NCI-H146 treated with DMSO at 0.1 percent for 48 hours (cell line): ENCODE results near the gene PELI2.

Experiments
- DNase-seq: peaks from one replicate; lab custom pipeline; 2025; ENCODE audit not compliant: unreplicated experiment; lab: John Stamatoyannopoulos, UW

PELI2 gene

DNA sequence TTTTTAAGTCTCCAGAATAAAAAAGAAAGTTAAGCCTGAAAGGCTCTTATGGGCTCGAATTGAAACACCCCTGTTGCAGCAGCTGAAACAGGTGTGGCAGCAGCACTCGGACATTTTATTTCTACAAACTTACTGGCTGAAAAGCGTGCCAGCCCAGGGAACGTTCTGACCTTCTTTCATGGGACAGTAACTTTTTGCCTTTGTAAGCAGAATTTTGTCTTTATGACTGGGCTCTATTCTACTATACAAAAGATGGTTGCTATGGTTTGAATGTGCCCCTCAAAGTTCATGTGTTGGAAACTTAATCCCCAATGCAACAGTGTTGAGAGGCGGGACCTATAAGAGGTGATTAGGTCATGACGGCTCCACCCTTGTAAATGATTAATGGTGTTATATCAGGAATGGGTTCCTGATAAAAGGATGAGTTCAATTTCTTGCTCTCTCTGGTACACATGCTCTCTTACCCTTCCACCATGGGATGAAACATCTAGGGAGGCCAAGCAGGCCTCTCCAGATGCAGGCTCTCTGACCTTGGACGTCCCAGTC is 52.7 kb downstream of the PELI2 start:
- no peak for DNase-seq

DNA sequence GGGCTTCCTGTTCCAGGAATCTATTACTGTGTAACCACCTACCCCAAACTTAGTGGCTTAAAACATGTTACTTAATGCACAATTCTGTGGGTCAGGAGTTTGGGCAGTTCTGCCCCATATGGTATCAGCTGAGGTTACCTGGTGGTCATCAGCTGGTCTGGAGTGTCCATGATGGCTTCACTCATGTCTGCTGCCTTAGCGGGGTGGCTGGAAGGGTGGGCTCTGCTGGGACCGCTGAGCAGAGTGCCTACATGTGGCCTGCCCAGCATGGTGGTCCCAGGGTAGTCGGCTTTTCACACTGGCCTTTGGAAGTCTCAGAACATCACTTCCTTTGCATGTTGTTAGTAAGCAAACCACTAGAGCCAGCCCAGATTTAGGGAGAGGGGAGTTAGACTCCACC is 53.9 kb downstream of the PELI2 start:
- DNase-seq = no peak

DNA sequence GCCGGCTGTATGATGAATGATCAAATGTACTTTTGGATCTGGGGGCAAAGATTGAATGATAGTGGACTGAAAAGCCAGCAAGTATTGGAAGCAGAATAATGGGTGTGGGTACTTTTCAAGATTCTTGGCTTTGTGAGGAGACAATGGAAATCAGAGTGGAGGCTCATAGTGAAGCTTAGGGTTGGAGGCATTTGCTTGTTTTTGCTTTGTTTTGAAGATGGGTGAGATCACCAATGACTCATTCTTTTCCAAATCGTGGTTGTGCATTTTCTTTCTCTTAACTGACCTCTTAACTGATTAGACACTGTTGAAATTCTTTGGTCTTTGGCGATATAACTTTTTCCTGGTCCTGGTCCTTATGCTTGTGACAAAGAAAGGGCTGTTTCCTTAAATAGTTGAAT is 54.4 kb downstream of the PELI2 start:
- DNase-seq = no peak

DNA sequence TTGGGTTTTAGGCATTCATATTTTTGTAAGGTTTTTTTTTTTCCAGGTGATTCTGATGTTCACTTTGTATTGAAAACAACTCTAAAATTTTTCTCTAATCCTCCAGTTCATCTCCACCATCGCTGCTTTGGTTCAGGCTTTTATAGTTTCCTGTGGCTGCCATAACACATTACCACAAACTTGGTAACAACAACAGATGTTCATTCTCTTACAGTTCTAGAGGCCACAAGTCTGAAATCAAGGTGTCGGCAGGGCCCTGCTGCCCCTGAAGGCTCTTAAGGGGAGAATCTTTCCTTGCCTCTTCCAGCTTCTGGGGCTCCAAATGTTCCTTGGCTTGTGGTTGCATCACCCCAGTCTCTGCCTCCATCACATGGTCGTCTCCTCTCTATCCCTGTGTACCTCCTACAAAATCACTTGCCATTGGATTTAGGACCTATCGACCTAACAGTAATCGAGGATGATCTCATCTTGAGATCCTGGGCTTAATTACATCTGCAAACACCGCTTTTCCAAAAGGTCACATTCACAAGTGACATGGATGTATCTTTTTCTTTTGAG is 55.2 kb downstream of the PELI2 start:
- DNase-seq = no peak

DNA sequence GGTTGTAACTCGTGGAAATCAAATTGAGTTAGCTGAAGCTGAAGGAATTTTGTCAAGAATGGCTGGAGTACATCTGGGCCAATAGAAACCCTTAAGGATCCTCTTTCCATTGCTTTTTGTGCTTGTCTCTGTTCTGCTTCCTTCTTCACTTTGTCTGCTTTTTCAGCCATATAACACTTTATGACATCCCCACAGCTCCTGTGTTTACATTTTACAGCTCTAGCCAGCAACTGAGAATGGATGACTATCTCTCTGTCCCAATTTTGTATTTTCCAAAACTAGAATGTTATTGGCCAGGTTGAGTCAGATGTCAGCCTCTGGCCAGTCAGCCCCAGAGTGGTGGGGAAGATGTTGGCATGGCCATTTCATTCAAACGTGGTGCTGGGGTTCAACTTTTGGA is 57.6 kb downstream of the PELI2 start:
- no peak for DNase-seq

DNA sequence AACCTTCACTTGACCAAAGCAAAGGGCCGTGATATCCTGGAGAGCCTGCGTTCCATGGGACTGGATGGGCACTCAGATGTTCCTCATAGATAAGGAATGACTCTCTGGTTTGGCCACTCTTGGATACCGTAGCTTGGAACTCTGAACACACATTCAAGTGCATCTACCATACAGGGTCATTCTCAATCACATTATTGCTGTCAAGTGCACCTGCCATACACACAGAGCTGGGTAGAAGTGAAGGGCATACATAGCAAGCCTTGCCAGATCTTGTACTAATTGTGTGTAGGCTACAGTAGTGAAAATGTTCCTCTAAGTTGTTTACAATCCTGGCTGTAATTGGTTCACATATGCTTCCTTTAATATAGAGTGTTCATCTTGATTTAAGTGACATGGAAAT is 58.3 kb downstream of the PELI2 start:
- no peak for DNase-seq

GRCh38 chr14:56177036-56177435 is 58.8 kb downstream of the PELI2 start:
- DNase-seq = no peak

GRCh38 chr14:56180754-56181542 is 62.7 kb downstream of the PELI2 start:
- DNase-seq = no peak

- peak; percentile 80 for DNase-seq
These were observed 63.5 kb downstream of the PELI2 start for GRCh38 chr14:56181681-56182085.

DNA sequence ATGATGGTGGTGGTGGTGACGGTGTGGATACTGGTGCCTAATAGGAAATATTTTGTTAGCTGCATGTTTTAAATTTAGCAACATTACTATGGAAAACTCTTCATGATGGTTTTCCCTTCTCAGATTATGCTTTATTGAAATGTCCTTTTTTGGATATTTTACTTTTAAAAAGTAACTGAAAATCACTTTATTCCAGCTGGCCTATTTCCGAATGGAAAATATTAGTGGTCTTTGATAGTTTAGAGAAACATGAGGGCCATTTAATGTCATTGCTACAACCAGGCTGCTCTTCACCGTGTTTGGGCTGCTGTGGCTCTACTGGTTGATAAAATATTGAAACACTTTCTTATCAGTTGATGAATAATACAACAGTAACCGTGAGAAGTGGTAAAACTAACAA is 64.2 kb downstream of the PELI2 start:
- DNase-seq = no peak

- no peak for DNase-seq
These were observed 65.5 kb downstream of the PELI2 start for GRCh38 chr14:56183631-56184157.

DNA sequence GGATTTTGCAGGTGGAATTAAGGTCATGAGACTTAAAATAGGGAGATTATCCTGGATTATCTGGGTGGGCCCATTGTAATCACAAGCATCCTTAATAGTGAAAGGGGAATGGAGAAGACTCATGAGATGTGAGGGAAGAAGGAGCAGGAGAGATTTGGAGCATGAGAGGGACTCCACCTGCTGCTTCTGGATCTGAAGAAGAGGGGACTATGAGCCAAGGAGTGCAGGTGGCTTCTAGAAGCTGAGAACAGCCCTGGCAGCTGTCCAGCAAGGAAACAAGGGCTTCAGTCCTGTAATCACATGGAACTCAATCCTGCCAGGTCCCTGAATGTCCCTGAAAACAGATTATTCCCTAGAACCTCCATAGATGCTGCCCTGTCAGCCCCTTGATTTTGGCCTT is 67.8 kb downstream of the PELI2 start:
- DNase-seq = no peak

GRCh38 chr14:56187736-56188135 is 69.5 kb downstream of the PELI2 start:
- DNase-seq = no peak

- DNase-seq = no peak
These were observed 71.1 kb downstream of the PELI2 start for GRCh38 chr14:56189307-56189706.

DNA sequence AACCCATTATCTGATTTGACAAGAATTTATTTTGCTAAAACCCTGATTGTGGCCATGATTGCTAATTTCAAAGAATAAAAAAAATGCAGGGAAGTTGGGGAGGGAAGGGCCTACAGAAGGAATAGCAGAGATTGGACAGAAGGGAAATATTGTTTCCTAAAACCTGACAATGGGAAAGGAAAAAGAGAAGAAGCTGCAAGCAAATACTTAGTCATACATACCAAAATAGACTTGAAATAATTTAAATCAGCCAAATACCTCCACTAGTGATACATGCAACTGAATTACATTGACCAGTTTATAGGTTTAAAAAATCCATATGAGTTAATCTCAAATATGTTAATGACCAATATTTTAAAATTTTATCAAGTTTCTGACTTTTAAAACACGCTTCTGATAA is 75.1 kb downstream of the PELI2 start:
- DNase-seq = no peak

GRCh38 chr14:56194042-56194441 is 75.8 kb downstream of the PELI2 start:
- DNase-seq = no peak

- DNase-seq = no peak
These were observed 77.0 kb downstream of the PELI2 start for GRCh38 chr14:56195223-56195622.

GRCh38 chr14:56195704-56196103 is 77.5 kb downstream of the PELI2 start:
- DNase-seq = peak; percentile 48

DNA sequence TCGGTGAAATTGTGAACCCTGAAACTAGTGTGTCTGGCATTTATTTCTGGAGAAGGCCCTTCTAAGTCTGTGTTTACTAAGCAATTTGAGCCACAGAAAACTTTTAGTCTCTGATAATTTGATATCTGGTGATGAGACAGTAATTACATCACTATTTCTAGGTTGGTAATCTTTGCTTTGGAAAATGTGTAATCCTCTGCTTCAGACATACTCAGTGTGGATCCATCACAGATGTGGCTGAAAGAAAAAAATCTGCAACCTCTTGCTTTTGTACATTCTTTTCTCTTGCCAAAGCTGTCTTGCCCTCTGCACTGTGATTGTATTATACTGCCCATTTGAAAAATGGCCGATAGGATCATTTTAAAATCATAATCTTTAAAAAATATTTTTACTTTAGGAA is 78.1 kb downstream of the PELI2 start:
- DNase-seq = peak; percentile 42

DNA sequence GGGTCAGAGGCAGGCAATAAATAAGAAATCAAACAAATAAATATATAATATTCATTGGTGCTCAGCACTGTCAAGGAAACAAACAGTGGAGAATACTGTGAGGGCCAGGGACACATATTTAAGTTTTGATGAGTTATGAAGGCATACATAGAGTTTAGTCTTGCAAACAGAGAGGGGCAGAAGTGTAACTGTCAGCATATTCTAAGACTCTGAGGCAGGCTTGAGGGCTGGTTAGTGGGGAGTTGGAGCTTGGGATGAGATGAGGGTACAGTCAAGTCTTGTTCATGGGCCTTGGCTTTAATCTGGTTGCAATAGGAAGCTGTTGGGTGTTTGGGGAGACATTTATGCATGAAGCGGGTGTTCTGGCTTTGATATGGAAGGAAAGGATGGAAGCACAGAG is 78.9 kb downstream of the PELI2 start:
- no peak for DNase-seq

- DNase-seq = no peak
These were observed 80.2 kb downstream of the PELI2 start for GRCh38 chr14:56198438-56198837.
